Occipital lobe (tissue), 2 donors: ENCODE results near the gene MYADM. TPM values are rescaled to one million over a fixed set of nuclear protein-coding genes. Genes with fewer than 3 reads are reported as not detected.
"Not testable (repeated sequence)": the region's sequence is repeated elsewhere in the genome, so short reads cannot be mapped to it uniquely, and the experiment has no call there.

Source experiments
- DNase-seq: peaks from one replicate; lab custom pipeline; 2025; lab: John Stamatoyannopoulos, UW
- total RNA-seq: library from RNA; depleted of rRNA; stranded (reverse); fragments of >200 nt; gene quantifications from one replicate; pipeline ENCODE4 v1.2.3, GENCODE V29; 2014

Gene MYADM
- total RNA-seq, 1 donor from 2014 or later, result 3.3 TPM

DNA sequence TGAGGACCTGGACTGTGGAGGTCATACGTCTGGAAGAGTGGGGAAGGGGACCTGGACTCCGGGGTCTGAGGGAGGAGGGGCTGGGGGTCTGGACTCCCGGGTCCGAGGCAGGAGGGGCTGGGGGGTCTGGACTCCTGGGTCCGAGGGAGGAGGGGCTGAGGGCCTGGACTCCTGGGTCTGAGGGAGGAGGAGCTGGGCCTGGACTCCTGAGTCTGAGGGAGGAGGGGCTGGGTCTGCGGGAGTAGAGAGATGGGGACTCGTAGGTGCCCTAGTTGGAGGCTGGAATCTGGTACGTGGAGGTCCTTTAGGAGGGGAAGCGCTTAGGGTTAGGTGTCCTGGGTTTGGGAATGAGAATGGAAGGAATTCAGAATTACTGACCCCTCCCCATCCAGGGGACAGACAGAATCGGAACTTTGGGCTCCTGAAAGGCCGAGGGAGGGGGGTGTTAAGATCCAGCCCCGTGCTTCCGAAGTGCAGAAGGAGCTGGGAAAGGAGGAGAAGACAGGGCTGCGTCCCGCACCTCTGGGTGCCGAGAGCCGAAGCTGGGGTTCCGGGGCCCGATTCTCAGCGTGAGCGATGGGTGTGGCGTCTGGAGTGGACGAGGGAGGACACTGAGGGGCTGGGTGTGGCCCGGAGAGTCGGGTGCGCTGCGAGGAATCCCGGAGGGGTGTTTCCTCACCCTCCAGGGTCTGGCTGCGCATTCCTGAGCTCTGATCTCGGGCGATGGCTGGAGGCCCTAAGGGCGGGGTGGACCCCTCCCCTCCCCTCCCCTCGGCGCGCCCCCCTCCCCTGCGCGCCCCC lies 608 bp downstream of the MYADM start:
- no peak for DNase-seq

GRCh38 chr19:53868892-53869804 lies 1.5 kb downstream of the MYADM start:
- DNase-seq, result peak; percentile 57

- not testable (repeated sequence) for DNase-seq
Measured at GRCh38 chr19:53869805-53870484, 2.3 kb downstream of the MYADM start.

DNA sequence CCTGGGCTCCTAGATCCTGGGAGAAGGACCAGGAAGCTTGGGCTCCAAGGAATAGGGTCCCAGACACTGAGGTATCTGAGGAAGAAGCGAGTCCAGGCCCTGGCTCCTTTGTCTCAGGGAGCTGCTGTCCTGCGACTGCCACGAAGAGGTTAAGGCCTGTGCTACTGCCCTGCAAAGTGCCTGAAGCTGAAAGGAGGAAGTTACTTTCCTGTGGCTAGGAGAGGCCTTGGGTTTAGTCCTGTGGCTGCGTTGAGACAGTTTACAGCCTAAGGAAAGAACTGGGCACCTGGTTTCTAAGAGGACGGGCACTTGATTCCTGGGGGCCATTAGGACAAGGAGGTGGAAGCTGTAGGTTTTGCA lies 2.8 kb downstream of the MYADM start:
- no peak for DNase-seq

GRCh38 chr19:53871454-53871853 lies 3.8 kb downstream of the MYADM start:
- no peak for DNase-seq

- DNase-seq, result no peak
Measured at GRCh38 chr19:53872762-53873161, 5.1 kb downstream of the MYADM start.

- DNase-seq, result no peak
Measured at GRCh38 chr19:53873773-53874605, 6.3 kb downstream of the MYADM start.

DNA sequence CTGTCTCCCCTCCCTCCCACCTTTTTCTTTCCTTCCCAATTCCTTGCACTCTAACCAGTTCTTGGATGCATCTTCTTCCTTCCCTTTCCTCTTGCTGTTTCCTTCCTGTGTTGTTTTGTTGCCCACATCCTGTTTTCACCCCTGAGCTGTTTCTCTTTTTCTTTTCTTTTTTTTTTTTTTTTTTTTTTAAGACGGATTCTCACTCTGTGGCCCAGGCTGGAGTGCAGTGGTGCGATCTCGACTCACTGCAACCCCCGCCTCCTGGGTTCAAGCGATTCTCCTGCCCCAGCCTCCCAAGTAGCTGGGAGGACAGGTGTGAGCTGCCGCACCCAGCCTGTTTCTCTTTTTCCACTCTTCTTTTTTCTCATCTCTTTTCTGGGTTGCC lies 6.9 kb downstream of the MYADM start:
- DNase-seq, result no peak

- no peak for DNase-seq
Measured at GRCh38 chr19:53875602-53876325, 8.1 kb downstream of the MYADM start.

- DNase-seq, result no peak
Measured at GRCh38 chr19:53876651-53877224, 9.1 kb downstream of the MYADM start.

DNA sequence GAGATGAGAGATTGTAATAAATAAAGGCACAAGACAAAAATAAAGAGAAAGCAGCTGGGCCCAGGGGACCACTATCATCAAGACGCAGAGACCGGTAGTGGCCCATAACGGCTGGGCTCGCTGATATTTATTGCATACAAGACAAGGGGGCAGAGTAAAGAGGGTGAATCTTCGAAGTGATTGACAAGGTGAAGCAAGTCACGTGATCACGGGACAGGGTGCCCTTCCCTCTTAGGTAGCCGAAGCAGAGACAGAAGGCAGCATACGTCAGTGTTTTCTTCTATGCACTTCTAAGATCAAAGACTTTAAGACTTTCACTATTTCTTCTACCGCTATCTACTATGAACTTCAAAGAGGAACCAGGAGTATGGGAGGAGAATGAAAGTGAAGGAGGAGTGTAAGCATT lies 9.7 kb downstream of the MYADM start:
- no peak for DNase-seq

- DNase-seq, result no peak
Measured at GRCh38 chr19:53878776-53879139, 11.1 kb downstream of the MYADM start.

DNA sequence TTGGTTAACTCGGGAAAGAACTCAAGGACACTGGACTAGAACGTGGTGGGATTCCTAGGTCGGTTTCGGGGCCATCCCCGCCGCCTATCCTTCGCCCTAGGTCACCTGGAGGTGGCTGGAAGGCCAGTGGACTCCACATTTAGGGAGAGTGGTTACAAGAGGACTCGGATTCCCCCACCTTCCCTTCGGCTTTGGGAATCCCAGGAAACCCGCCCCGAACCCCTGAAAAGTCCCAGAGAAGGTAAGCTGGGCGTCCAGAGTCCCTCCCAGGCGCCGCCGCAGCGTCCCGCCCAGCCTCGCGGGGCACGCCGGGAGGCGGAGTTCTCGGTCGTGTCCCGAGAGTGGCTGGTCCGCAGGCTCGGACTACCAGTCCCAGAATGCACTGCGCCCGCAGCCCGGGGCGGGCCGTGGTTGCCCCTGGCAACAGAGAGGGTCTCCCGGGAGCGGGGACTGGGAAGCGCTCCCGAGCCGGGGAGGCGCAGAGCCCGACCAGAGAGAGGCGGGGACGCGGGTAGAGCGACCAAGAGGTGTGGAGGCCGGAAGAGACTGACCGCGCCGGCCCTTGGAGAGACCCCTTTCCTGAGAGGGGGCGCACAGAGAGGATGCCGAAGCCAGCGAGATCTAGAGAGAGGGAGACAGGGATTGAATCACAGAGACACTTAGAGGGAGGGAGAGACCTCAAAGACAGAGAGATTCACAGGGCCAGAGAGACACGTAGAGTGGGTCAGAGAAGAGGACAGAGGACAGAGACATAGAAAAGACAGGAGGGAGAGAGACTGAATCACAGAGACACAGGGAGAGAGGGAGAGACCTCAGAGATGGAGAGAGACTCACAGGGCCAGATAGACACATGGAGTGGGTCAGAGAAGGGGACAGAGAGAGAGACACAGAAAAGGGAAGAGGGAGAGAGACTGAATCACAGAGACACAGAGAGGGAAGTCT lies 11.7 kb downstream of the MYADM start:
- DNase-seq, result peak; percentile 92

DNA sequence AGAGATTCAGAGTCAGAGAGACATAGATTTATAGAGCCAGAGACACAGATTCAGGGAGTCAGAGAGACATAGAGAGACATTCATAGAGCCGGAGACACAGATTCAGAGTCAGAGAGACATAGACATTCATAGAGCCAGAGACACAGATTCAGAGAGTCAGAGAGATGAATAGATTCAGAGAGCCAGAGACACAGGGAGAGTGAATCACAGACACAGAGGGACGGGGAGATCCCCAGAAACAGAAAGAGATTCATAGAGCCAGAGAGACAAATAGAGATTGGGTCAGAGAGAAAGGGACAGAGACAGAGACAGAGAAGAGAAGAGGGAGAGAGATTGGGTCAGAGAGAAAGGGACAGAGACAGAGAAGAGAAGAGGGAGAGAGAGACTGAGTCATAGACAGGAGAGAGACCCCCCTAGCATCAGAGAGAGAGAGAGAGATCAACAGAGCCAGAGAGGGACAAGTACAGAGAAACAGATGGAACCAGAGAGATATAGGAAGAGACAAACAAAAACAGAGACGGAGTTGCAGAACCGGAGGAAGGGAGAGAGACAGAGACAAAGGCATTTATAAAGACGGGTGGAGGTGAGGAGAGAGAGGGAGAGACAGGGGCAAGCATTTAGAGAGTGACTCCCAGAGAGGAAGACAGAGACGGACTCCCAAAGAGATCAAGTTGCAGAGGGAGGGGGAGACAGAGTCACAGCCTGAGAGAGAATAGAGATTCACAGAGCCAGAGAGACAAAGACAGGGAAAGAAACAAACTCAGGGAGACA lies 13.2 kb downstream of the MYADM start:
- no peak for DNase-seq

DNA sequence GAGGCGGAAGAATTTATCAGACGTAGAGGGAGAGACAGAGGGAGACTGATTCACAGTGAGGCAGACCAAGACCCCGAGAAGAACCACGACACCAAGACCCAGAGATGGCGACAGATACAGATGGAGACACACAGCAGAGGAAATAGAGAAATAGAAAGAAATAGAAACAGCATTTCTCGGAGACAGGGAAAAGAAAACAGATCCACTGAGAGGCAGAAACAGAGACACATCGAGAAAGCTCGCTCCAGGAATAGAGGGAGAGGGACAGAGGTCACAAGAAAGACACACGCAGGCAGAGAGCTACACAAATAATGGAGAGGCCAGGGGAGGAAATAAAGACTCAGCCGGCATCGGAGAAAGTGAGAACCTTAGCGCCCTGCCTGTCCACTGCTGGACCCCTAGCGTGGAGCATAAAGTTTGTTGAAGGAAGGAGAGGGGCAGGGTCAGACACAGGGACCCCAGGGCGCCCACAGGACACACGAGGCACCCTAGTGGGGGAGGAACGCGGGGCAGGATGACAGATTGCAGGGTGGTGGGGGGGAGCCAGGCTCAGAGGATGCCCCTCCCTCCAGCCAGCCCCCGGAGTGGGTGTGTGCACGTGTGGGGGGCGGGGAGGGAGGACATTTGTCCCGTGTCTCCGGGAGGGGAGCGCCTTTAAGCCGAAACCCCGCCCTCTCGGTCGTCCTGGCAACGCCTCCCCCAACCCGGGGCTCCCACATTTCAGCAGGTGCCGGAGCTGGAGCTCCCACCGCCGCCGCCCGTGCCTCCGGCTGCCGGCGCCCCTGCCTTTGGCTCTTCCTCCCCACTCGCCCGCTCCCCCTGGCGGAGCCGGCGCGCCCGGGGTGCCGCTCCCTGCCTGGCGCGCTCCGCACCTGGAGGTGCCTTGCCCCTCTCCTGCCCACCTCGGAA lies 14.1 kb downstream of the MYADM start, which contains the start of gene PRKCG:
Gene PRKCG (plus strand): TSS at position 716 of the 909 bp plus-strand sequence. CDS start 298 bp downstream, outside the sequence.
- DNase-seq, result peak; percentile 21

DNA sequence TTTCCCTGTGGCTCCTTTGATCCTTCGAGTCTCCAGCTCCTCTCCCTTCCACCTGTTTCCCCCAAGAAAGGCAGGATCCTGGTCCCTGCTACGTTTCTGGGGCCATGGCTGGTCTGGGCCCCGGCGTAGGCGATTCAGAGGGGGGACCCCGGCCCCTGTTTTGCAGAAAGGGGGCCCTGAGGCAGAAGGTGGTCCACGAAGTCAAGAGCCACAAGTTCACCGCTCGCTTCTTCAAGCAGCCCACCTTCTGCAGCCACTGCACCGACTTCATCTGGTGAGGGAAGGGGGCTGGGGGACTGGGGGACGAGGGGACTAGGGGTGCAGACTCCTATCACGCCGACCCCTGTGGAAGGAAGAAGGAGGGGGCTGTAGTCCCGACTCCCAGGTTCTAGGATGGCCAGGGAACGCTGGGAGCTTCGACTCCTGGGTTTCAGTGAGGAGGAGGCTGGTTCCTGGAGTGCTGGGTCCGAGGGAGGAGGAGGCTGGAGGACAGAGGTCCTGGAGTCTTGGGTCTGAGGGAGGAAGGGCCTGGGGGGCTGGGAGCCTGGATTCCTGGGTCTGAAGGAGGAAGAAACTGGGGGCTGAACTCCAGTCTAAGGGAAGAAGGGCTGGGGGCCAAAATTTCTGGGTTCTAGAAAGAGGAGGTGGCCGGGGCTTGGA lies 14.8 kb downstream of the MYADM start:
- DNase-seq, result no peak
